A673 (cell line): ENCODE data around the gene EFTUD2. TPM values are rescaled to one million over a fixed set of nuclear protein-coding genes. Genes with fewer than 3 reads are reported as not detected.

Experiments
- BruUV-seq: library from RNA; stranded (reverse); fragments of 400-500 nt; replicated peaks from 2 replicates; lab custom pipeline; 2021; lab: Mats Ljungman, UMichigan
- CTCF ChIA-PET: fragments of 300-600 bp; sonication (Branson Sonifier 250); formaldehyde crosslinking; loops from one replicate; lab custom pipeline; 2022; ENCODE audit warnings: antibody characterized with exemption; lab: Charles Lee
- POLR2A ChIA-PET: fragments of 300-600 bp; sonication (Branson Sonifier 250); formaldehyde crosslinking; loops from one replicate; lab custom pipeline; 2022; ENCODE audit warnings: antibody characterized with exemption; ENCODE audit not compliant: low non-redundant PET; lab: Charles Lee
- DNase-seq: peaks from one replicate; pipeline ENCODE4 v3.0.0-alpha.2; 2015; ENCODE audit warnings: low spot score
- H3K27ac ChIP-seq: fragments of 200-600 bp; sonication (generic); 2 replicates; pipeline ENCODE4 v1.5.1; 2016; ENCODE audit warnings: mixed run types, low read depth, mild to moderate bottlenecking, mixed read lengths, antibody characterized with exemption, low read length; ENCODE audit not compliant: poor library complexity, severe bottlenecking
- H3K27me3 ChIP-seq: fragments of 200-600 bp; sonication (generic); replicated peaks from 2 replicates; pipeline ENCODE4 v1.6.1; 2017; ENCODE audit warnings: mixed run types, low read depth, mild to moderate bottlenecking, mixed read lengths, antibody characterized with exemption, low read length; ENCODE audit not compliant: insufficient read depth, poor library complexity
- H3K36me3 ChIP-seq: fragments of 200-600 bp; sonication (generic); 2 replicates; pipeline ENCODE4 v1.6.1; 2016; ENCODE audit warnings: mixed run types, mild to moderate bottlenecking, mixed read lengths, antibody characterized with exemption, low read length; ENCODE audit not compliant: insufficient read depth, poor library complexity, severe bottlenecking
- H3K4me1 ChIP-seq: fragments of 200-600 bp; sonication (generic); 2 replicates; pipeline ENCODE4 v1.6.1; 2017; ENCODE audit warnings: mixed run types, mild to moderate bottlenecking, mixed read lengths, antibody characterized with exemption, low read length; ENCODE audit not compliant: insufficient read depth, poor library complexity, severe bottlenecking
- H3K4me3 ChIP-seq: fragments of 200-600 bp; sonication (generic); 2 replicates; pipeline ENCODE4 v1.5.1; 2016; ENCODE audit warnings: low read depth, mixed run types, mild to moderate bottlenecking, mixed read lengths, low read length; ENCODE audit not compliant: poor library complexity, severe bottlenecking
- H3K9me3 ChIP-seq: fragments of 200-600 bp; sonication (generic); 2 replicates; pipeline ENCODE4 v1.6.1; 2016; ENCODE audit warnings: mixed run types, low read depth, mild to moderate bottlenecking, mixed read lengths, antibody characterized with exemption, low read length; ENCODE audit not compliant: poor library complexity, severe bottlenecking
- CTCF ChIP-seq: fragments of 300-800, 200-600 bp; sonication (generic); conservative IDR thresholded peaks from 2 replicates; pipeline ENCODE4 v1.5.1; 2017; ENCODE audit warnings: low read depth, mild to moderate bottlenecking, antibody characterized with exemption, low read length, moderate library complexity, mixed read lengths
- EZH2 ChIP-seq: fragments of 200-600 bp; sonication (generic); IDR thresholded peaks from 2 replicates; pipeline ENCODE4 v1.6.1; 2017; ENCODE audit warnings: borderline replicate concordance, low read depth, mild to moderate bottlenecking, mixed read lengths, antibody characterized with exemption, low read length; ENCODE audit not compliant: poor library complexity, severe bottlenecking
- intact Hi-C: fragments of 100-400 bp; cut with micrococcal nuclease; formaldehyde crosslinking; loops from one replicate; pipeline ENCODE4 v1.10.0; 2022; ENCODE audit not compliant: unreplicated experiment
- microRNA-seq: library from miRNA; unstranded; fragments of <30 nt; microRNA quantifications from one replicate; pipeline ENCODE4 v1.2.0, GENCODE V29; 2021
- total RNA-seq: library from RNA; stranded (reverse); gene quantifications from 2 replicates; pipeline ENCODE4 v1.2.3, GENCODE V29; 2021

The EFTUD2 gene
- total RNA-seq, 1 experiment from 2014 or later: 144 TPM

GRCh38 chr17:44807093-44807816 is 92.0 kb downstream of the EFTUD2 start:
- Histone ChIP-seq H3K27me3 (no peaks in the 10 kb centered on the region), H3K4me3 (no peak overlapping the region), H3K9me3 (no peaks in the 10 kb centered on the region), H3K27ac (no peak overlapping the region), H3K4me1 (no peaks in the 10 kb centered on the region), H3K36me3 (peaks cover 15% of the 10 kb centered on the region)
- no TSS peak for BruUV-seq
- CTCF ChIA-PET: no interaction called here
- intact Hi-C loops: no loop called here
- DNase-seq: no peak
- TF ChIP-seq CTCF (no peak), EZH2 (no peak)
- POLR2A ChIA-PET: interaction anchor here (0.6 kb wide), 2 partner anchors 21 to 78 kb away, joined by 3 read pairs; no protein-coding TSS in a partner anchor

DNA sequence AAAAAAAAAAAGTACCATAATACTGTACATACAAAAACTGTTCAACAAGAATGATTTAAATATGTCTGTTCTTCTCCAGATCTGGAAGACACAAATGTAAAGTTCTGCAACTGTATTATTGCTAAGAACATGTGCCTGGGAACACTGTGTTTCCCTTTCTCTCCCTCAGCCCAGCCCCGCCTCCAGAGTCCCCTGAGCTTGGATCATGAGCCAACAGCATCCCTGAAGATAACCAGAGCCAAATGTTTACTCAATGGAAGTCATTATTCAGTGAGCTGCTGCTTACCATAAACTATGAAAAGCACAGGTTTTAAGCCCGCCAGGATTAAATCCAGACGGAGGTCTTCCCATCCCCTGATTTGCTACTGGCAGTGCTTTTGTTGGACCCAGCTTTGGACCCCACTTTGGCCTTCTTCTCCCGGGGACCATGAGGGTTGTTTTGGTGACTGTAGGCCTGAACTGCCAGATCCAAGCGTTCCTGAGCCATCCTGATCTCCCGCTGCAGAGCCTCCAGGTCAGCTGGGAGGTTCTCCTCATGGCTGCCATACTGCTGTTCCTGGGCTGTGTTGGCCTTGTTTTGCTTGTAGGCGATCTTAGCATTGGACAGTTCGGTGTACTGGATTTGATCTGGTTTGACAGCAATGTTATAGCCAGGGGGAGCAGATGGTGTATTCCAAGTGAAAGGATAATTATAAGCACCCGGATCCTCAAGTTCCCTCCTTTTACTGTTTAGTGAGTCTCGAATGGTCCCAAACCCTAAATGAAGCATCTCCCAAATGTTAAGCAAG is 94.7 kb downstream of the EFTUD2 start:
- intact Hi-C loops: no loop called here
- Histone ChIP-seq H3K36me3 (peaks cover 20% of the 10 kb centered on the region), H3K9me3 (no peaks in the 10 kb centered on the region), H3K4me3 (no peak overlapping the region), H3K27me3 (no peaks in the 10 kb centered on the region), H3K27ac (no peak overlapping the region), H3K4me1 (no peaks in the 10 kb centered on the region)
- no peak for DNase-seq
- ChIA-PET CTCF (interaction anchor here (0.5 kb wide), 1 partner anchor 393 kb away, joined by 3 read pairs; no protein-coding TSS in a partner anchor), POLR2A (no interaction called here)
- no TSS peak for BruUV-seq
- TF ChIP-seq EZH2 (no peak), CTCF (no peak)

DNA sequence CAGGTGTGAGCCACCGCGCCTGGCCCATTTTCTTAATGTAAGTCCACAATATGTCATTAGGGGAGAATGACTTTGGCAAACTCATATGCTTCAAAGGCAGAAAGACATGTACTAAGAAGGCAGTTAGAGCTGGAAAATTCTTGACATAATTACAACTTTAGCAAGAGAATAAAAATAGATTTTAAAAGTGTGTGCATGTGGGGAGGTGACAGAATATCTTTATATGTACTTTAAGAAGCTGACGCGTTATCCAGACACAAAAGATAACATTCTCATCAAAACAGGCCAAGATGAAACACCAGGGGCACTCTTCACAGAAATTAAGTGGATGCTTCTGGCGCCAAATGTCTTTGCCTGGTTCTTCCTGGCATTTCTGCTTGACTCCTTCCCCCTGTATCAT is 97.4 kb downstream of the EFTUD2 start:
- ChIA-PET CTCF (no interaction called here), POLR2A (no interaction called here)
- TF ChIP-seq CTCF: no peak
- TF ChIP-seq EZH2: no peak
- BruUV-seq: no TSS peak
- H3K4me1 ChIP-seq: no peaks in the 10 kb centered on the region
- H3K4me3 ChIP-seq: no peak overlapping the region
- no peaks in the 10 kb centered on the region for H3K27me3 ChIP-seq
- intact Hi-C loops: no loop called here
- H3K36me3 ChIP-seq: peaks cover 20% of the 10 kb centered on the region
- no peak overlapping the region for H3K27ac ChIP-seq
- H3K9me3 ChIP-seq: no peaks in the 10 kb centered on the region
- no peak for DNase-seq

Small RNA genes within 50 kb of the gene (microRNA-seq; reads per million reads assigned to microRNA genes)
- 8.1 reads per million, percentile 24 among the genes with 10 or more reads in this experiment for gene MIR6783

Other genes with a start within 250 kb of the EFTUD2 start
- 0.44 TPM in 1 of 2 replicates, not detected in the other for gene MEIOC, start 243.0 kb downstream of the EFTUD2 start, total RNA-seq
- gene CCDC43, start 209.7 kb downstream of the EFTUD2 start, total RNA-seq: 20.3 and 21.1 TPM in 2 replicates
- 20.5 and 24.0 TPM in 2 replicates for gene DBF4B, start 190.8 kb downstream of the EFTUD2 start, total RNA-seq
- gene ADAM11, start 140.5 kb downstream of the EFTUD2 start, total RNA-seq: 0.17 and 0.59 TPM in 2 replicates
- 31.6 and 39.0 TPM in 2 replicates for gene GJC1, start 69.2 kb downstream of the EFTUD2 start, total RNA-seq
- not detected in 2 replicates for gene HIGD1B, start 51.6 kb downstream of the EFTUD2 start, total RNA-seq
- gene GFAP, start 16.1 kb upstream of the EFTUD2 start, total RNA-seq: not detected in 2 replicates
- gene KIF18B, start 48.3 kb upstream of the EFTUD2 start, total RNA-seq: 49.4 and 54.3 TPM in 2 replicates
- 8.6 and 10.8 TPM in 2 replicates for gene C1QL1, start 68.9 kb upstream of the EFTUD2 start, total RNA-seq
- gene DCAKD, start 152.2 kb upstream of the EFTUD2 start, total RNA-seq: 19.1 and 21.8 TPM in 2 replicates
- gene NMT1, start 161.9 kb upstream of the EFTUD2 start, total RNA-seq: 108 and 118 TPM in 2 replicates
- gene PLCD3, start 233.1 kb upstream of the EFTUD2 start, total RNA-seq: 12.0 and 18.5 TPM in 2 replicates
- 1.4 and 4.2 TPM in 2 replicates for gene ACBD4, start 236.2 kb upstream of the EFTUD2 start, total RNA-seq
- gene HEXIM1, start 249.0 kb upstream of the EFTUD2 start, total RNA-seq: 21.2 and 22.1 TPM in 2 replicates